D721Med (cell line): ENCODE data around the gene ZNFX1.
A peak's percentile ranks its signal among the peaks of the same experiment; 100 is the strongest.
"Not testable (repeated sequence)": the region's sequence is repeated elsewhere in the genome, so short reads cannot be mapped to it uniquely, and the experiment has no call there.

Experiments used
- DNase-seq: peaks from one replicate; pipeline ENCODE4 v3.0.0; 2011; ENCODE audit warnings: low spot score; ENCODE audit not compliant: insufficient read length
- FAIRE-seq: peaks from 2 replicates; lab custom pipeline; 2011; peaks lifted over from hg19 to GRCh38; lab: Jason Lieb, UNC
- TF ChIP-seq, protein P1 (sequence below): IDR thresholded peaks from 2 replicates; pipeline ENCODE4 v1.5.1; 2012; ENCODE audit warnings: mild to moderate bottlenecking, control low read depth; ENCODE audit not compliant: insufficient read depth; ENCODE audit errors: missing control alignments

ZNFX1 gene

DNA sequence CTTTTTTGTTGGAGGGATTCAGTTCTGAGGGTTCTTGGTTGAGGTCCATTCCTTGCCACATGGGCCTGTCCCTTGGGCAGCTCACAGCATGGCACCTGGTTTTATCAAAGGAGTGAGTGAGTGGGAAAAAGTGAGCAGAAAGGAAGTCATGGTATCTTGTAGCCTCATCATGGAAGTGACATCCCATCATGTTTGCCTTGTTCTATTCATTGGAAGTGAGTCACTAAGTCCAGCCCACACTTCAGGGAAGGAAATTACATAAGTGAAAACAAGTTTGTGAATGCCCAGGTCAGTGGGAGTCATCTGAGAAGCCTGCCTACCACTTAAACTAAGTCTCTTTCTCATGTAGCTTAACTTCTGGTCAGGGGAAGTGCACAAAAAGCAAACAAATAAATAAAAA lies 32.8 kb upstream of the ZNFX1 start:
- no peak for FAIRE-seq
- DNase-seq = no peak

DNA sequence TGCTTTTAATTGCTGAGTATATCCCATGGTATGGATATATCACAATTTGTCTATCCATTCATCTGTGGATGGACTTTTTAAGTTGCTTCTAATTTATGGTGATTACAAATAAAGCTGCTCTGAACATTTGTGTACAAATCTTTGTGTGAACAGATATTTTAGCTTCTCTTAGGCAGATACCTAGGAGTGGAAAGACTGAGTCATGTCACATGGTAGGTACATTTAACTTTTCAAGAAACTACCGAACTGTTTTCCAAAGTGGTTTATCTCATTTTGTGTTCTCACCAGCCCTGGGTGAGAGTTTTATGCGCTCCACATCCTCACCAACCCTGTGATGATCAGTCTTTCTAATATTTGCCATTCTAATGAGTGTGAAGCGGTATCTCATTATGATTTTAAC lies 31.0 kb upstream of the ZNFX1 start:
- TF ChIP-seq, protein P1, sequence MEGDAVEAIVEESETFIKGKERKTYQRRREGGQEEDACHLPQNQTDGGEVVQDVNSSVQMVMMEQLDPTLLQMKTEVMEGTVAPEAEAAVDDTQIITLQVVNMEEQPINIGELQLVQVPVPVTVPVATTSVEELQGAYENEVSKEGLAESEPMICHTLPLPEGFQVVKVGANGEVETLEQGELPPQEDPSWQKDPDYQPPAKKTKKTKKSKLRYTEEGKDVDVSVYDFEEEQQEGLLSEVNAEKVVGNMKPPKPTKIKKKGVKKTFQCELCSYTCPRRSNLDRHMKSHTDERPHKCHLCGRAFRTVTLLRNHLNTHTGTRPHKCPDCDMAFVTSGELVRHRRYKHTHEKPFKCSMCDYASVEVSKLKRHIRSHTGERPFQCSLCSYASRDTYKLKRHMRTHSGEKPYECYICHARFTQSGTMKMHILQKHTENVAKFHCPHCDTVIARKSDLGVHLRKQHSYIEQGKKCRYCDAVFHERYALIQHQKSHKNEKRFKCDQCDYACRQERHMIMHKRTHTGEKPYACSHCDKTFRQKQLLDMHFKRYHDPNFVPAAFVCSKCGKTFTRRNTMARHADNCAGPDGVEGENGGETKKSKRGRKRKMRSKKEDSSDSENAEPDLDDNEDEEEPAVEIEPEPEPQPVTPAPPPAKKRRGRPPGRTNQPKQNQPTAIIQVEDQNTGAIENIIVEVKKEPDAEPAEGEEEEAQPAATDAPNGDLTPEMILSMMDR = no peak
- DNase-seq (no peak), FAIRE-seq (no peak)

More for the DNA sequence above, 32.8 kb upstream of the ZNFX1 start:
- TF ChIP-seq, protein P1 = no peak

DNA sequence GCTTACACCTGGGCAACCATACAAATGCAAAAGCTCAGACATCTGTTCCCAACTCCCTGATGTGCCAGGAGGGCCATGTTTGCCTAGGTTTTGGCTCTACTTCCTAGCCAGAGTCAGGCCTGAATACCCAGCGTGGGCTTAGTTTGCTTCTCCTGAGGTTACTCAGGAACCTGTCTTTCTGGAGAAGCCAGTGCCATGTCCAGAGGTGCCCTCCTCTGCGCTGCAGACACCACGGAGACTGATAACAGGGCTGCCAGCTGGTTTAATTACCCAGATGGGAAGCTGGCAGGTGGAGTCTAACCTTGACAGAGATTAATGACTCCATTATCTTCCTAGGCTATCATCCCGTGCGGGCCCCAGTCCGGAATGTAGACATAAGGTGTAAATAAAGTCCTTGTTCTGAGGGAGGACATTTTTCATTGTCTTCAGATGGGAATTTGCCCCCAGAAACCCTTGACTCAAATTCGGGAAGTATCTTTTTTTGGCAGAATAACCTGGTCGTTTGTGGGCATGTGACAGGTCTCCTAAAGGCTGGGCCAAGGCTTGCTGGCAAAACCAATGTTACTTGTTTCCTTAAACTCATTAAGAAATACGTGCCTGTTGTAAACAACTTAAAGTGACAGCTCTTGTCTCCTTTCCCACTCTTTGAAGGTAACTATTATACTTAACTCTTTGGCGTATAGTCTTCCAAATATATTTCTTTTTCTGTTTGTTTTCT lies 29.2 kb upstream of the ZNFX1 start:
- FAIRE-seq = no peak
- TF ChIP-seq, protein P1 = no peak
- peak; percentile 42 for DNase-seq

DNA sequence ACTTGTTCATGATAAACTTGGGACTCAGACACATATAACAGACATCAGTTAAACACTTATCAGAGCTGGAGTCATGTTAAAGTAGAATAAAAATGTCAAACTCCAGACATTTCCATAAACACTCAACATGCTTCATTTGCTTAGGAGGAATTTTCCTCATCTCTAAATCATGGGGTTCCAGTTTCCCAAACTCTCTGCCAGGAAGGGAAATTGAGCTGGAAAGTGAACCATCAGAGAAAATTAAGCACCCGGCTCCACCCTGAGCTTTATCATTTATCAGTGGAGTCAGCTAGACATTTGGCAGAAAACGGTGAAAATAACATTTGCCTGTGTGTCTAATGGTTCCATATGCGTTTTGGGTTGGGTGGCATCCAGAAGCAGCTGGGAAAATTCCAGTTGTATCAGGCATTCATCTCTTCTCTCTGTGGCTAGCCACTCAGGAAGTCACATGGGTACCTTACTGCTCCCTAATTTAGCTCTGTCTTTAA lies 25.3 kb upstream of the ZNFX1 start:
- TF ChIP-seq, protein P1 = no peak
- FAIRE-seq (no peak), DNase-seq (no peak)

DNA sequence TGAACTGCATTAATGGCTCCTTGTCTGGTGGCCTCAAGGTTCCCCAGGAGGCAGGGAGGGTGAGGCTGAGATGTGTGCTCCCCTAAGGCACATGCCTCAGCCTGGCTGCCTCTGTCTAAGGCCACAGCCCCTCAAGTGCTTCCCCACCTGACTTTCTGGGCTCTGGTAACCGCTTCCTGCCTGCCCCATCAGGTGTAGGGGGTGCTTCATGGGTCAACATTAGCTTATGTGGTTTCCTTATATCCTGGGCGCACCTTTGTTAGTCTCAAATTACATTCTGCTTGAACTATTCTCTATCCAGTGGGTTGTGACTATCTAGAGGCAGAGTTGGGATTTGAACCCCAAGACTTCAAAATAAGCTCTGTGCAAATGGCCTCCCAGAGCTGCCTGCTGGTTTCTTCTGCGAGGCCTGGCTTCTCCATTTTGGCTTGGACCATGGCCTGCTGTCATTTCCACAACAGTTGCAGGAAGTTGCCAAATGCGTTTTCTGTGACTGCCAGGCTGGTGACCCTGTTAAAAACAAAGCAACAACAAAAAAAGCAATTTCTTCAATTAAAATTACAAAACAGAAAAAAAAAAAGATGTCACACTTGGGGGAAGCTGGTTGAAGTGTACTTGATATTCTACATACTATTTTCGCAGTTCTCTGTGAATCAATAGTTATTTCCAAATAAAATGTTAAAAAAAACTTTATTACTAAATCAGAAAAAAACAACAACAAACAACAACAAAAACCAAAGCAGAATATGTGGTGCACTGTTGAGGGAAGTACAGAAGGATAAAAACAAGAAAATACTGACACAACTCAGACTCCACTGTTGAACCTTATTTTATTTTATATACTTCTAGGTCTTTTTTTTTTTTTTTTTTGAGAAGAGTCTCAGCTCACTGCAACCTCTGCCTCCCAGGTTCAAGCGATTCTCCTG lies 20.0 kb upstream of the ZNFX1 start:
- FAIRE-seq (no peak), DNase-seq (no peak)
- TF ChIP-seq, protein P1 = no peak

DNA sequence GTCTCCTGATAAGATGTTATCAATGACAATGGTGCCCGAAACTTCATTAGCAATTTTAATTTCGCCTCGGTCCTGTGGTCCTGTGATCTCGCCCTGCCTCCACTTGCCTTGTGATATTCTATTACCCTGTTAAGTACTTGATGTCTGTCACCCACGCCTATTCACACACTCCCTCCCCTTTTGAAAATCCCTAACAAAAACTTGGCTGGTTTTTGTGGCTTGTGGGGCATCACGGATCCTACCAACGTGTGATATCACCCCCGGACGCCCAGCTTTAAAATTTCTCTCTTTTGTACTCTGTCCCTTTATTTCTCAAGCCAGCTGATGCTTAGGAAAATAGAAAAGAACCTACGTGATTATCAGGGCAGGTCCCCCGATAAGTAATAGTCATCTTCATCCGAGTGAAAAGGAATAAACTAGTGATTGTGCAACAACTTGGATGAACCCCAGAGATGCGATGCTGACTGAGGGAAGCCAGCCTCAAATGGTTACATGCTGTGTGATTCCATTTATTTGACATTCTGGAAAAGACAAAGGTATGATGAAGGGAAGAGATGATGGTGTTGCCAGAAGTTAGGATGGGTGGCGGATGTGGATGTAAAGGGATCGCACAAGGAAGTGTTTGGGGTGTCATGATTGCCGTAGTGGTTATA lies 16.3 kb upstream of the ZNFX1 start:
- FAIRE-seq, DNase-seq: not testable (repeated sequence)

DNA sequence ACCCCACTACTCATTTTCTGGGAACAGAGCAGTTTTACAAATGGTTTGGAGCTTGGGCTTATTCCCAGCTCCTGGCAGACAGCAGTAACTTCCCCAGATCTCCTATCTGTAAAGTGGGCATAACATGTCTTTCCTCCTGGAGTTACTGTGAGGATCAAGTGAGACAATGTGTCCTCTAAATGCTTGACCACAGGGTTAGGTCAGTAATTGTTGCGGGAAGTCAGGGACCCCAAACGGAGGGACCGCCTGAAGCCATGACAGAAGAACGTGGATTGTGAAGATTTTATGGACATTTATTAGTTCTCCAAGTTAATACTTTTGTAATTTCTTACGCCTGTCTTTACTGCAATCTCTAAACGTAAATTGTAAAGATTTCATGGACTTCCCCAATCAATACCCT lies 15.3 kb upstream of the ZNFX1 start:
- no peak for FAIRE-seq
- TF ChIP-seq, protein P1 = no peak
- no peak for DNase-seq
